Ishikawa (cell line): ENCODE data around the gene CDC20B.

Experiments used
- CEBPB ChIP-seq: IDR thresholded peaks from 2 replicates; pipeline ENCODE4 v1.6.1; 2012
- REST ChIP-seq: IDR thresholded peaks from 2 replicates; pipeline ENCODE4 v1.6.1; 2012; ENCODE audit warnings: low read depth, mild to moderate bottlenecking
- ZBTB7A ChIP-seq: IDR thresholded peaks from 2 replicates; pipeline ENCODE4 v1.6.1; 2012; ENCODE audit warnings: low read depth
- TF ChIP-seq, protein P1 (sequence below): IDR thresholded peaks from 2 replicates; pipeline ENCODE4 v1.6.1; 2012

DNA sequence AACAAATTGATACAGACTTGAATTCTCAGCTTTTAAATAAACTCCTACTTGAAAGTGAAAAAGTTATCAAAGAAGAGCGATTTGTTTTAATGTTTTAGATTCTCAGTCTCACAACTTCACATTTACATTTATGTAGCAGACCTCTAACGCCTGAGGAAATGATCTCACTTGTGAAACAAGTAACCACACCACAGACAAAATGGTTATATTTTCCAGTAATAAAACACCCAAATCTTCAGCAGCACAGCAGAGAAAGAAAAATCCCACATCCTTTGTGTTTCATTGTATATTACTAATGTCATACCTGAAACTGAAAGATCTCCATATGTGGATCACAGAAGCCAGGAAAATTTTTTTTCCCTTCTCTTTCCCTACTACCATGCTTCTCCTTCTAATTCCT, 100.3 kb downstream of the CDC20B start:
- TF ChIP-seq CEBPB, result no peak
- TF ChIP-seq, protein P1, sequence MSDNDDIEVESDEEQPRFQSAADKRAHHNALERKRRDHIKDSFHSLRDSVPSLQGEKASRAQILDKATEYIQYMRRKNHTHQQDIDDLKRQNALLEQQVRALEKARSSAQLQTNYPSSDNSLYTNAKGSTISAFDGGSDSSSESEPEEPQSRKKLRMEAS, result no peak
- TF ChIP-seq ZBTB7A, result no peak
- no peak for TF ChIP-seq REST
